NCI-H82 treated with DMSO at 0.1 percent for 48 hours (cell line): ENCODE data around the gene FOXI2.

Experiments
- DNase-seq: peaks from one replicate; lab custom pipeline; 2025; ENCODE audit not compliant: unreplicated experiment; lab: John Stamatoyannopoulos, UW

FOXI2 gene

GRCh38 chr10:127740596-127740995 is 3.6 kb downstream of the FOXI2 start:
- DNase-seq = no peak

- DNase-seq = no peak
Measured at GRCh38 chr10:127743205-127743604, 6.2 kb downstream of the FOXI2 start.

- no peak for DNase-seq
Measured at GRCh38 chr10:127744956-127745355, 8.0 kb downstream of the FOXI2 start.

GRCh38 chr10:127745861-127746260 is 8.9 kb downstream of the FOXI2 start:
- DNase-seq = no peak

GRCh38 chr10:127755753-127756152 is 18.8 kb downstream of the FOXI2 start:
- DNase-seq = no peak

- no peak for DNase-seq
Measured at GRCh38 chr10:127756264-127756663, 19.3 kb downstream of the FOXI2 start.

GRCh38 chr10:127757033-127757432 is 20.0 kb downstream of the FOXI2 start:
- no peak for DNase-seq

- DNase-seq = no peak
Measured at GRCh38 chr10:127759276-127759675, 22.3 kb downstream of the FOXI2 start.

GRCh38 chr10:127762925-127763324 is 25.9 kb downstream of the FOXI2 start:
- no peak for DNase-seq

- no peak for DNase-seq
Measured at GRCh38 chr10:127774766-127775559, 38.0 kb downstream of the FOXI2 start.

- DNase-seq = no peak
Measured at GRCh38 chr10:127776816-127777215, 39.8 kb downstream of the FOXI2 start.

- peak; percentile 4 for DNase-seq
Measured at GRCh38 chr10:127781412-127781811, 44.4 kb downstream of the FOXI2 start.

GRCh38 chr10:127787873-127788272 is 50.9 kb downstream of the FOXI2 start:
- DNase-seq = no peak

- no peak for DNase-seq
Measured at GRCh38 chr10:127790066-127790624, 53.2 kb downstream of the FOXI2 start.
